CD4-positive, alpha-beta T cell treated with Interleukin-15 for 1 hour (primary cell): Measurements from ENCODE around the gene IDS.

Experiments used
- DNase-seq: peaks from one replicate; pipeline ENCODE4 v3.0.0-alpha.2; 2020

IDS gene

GRCh38 chrX:149453906-149454822 lies 50.9 kb downstream of the IDS start:
- DNase-seq, result no peak

GRCh38 chrX:149453030-149453429 lies 52.1 kb downstream of the IDS start:
- no peak for DNase-seq

- no peak for DNase-seq
Observed at GRCh38 chrX:149433451-149433850, 71.7 kb downstream of the IDS start.

- no peak for DNase-seq
Observed at GRCh38 chrX:149433051-149433450, 72.1 kb downstream of the IDS start.
